HepG2 (cell line): ENCODE data around the gene SPATA13. TPM values are rescaled to one million over a fixed set of nuclear protein-coding genes. Genes with fewer than 3 reads are reported as not detected.
"Not testable (repeated sequence)": the region's sequence is repeated elsewhere in the genome, so short reads cannot be mapped to it uniquely, and the experiment has no call there.

Source experiments
- ATAC-seq: fragments of 200-7000 bp; cut with Tn5 transposase; 3 replicates; pipeline ENCODE4 v1.9.1; 2020; ENCODE audit warnings: mild to moderate bottlenecking, moderate library complexity
- BruUV-seq: library from RNA; stranded (reverse); fragments of 400-500 nt; replicated peaks from 2 replicates; lab custom pipeline; 2021; lab: Mats Ljungman, UMichigan
- CTCF ChIA-PET: fragments of 300-600 bp; formaldehyde crosslinking; extraction: SDS; loops from one replicate; lab custom pipeline; 2021; ENCODE audit warnings: low total read pairs, inconsistent platforms, low intra/inter-chr PET ratio; lab: Yijun Ruan, JAX
- POLR2A ChIA-PET: fragments of 350-600 bp; sonication (Branson Sonifier 250); formaldehyde crosslinking; loops from one replicate; lab custom pipeline; 2020; ENCODE audit warnings: antibody characterized with exemption, inconsistent platforms; lab: Yijun Ruan, JAX
- DNase-seq: peaks from one replicate; pipeline ENCODE4 v3.0.0-alpha.2; 2015; ENCODE audit warnings: low spot score
- FAIRE-seq: peaks from 3 replicates; lab custom pipeline; 2011; peaks lifted over from hg19 to GRCh38; lab: Jason Lieb, UNC
- H2AFZ ChIP-seq: one replicate; pipeline ENCODE4 v1.6.1; 2011; ENCODE audit warnings: low read length, inconsistent platforms
- H3K27ac ChIP-seq: fragments of 300-600 bp; 3 replicates; pipeline ENCODE4 v1.8.0; 2011; ENCODE audit warnings: mixed run types, mild to moderate bottlenecking, mixed read lengths, low read length, inconsistent platforms; ENCODE audit not compliant: insufficient read depth; ENCODE audit errors: extremely low read length
- H3K27me3 ChIP-seq, 2 experiments: fragments of 200-600 bp in 1 of 2; 2 replicates in 1 of 2; 3 replicates in 1 of 2; pipeline versions ENCODE4 v1.6.0 to v1.8.0; 2011; ENCODE audit warnings: low read length in 2 of 2, mild to moderate bottlenecking in 2 of 2, moderate library complexity in 2 of 2, inconsistent platforms in 1 of 2; ENCODE audit not compliant: insufficient read depth in 2 of 2, control insufficient read depth in 1 of 2
- H3K36me3 ChIP-seq, 2 experiments: fragments of 200-600 bp in 1 of 2; replicated peaks in 1 of 2; 2 replicates in 1 of 2; 3 replicates in 1 of 2; pipeline versions ENCODE4 v1.5.1 to v1.8.0; 2011; ENCODE audit warnings: low read length in 2 of 2, inconsistent platforms in 1 of 2; ENCODE audit not compliant: insufficient read depth in 2 of 2, control insufficient read depth in 1 of 2
- H3K4me1 ChIP-seq: 2 replicates; pipeline ENCODE4 v1.5.1; 2012; ENCODE audit warnings: low read length, inconsistent platforms; ENCODE audit not compliant: insufficient read depth
- H3K4me2 ChIP-seq: 2 replicates; pipeline ENCODE4 v1.6.0; 2011; ENCODE audit warnings: low read depth, low read length, inconsistent platforms
- H3K4me3 ChIP-seq, 3 experiments: fragments of 200-600 bp in 1 of 3; sonication (generic), shearing (Covaris generic) in 1 of 3; replicated peaks in 1 of 3; 2 replicates each; pipeline ENCODE4 v1.5.1; 2011 to 2016; ENCODE audit warnings: low read length in 3 of 3, inconsistent platforms in 2 of 3, low read depth in 2 of 3, mild to moderate bottlenecking in 2 of 3, control low read depth in 1 of 3, mixed read lengths in 1 of 3; ENCODE audit not compliant: insufficient read depth in 1 of 3
- H3K79me2 ChIP-seq: one replicate; pipeline ENCODE4 v1.6.1; 2011; ENCODE audit warnings: low read length, inconsistent platforms; ENCODE audit not compliant: insufficient read depth
- H3K9ac ChIP-seq: 2 replicates; pipeline ENCODE4 v1.6.0; 2011; ENCODE audit warnings: mild to moderate bottlenecking, low read depth, low read length, inconsistent platforms; ENCODE audit not compliant: insufficient read depth
- H3K9me3 ChIP-seq: 2 replicates; pipeline ENCODE4 v1.5.1; 2012; ENCODE audit warnings: mild to moderate bottlenecking, low read length
- H4K20me1 ChIP-seq: 2 replicates; pipeline ENCODE4 v1.6.0; 2011; ENCODE audit warnings: inconsistent platforms, mild to moderate bottlenecking, low read length, moderate library complexity; ENCODE audit not compliant: insufficient read depth
- CTCF ChIP-seq: sonication (generic); formaldehyde crosslinking; IDR thresholded peaks from 2 replicates; pipeline ENCODE4 v1.5.0; 2020; ENCODE audit warnings: mild to moderate bottlenecking, missing genetic modification reagents, moderate library complexity
- GPN1 ChIP-seq: sonication (generic); formaldehyde crosslinking; IDR thresholded peaks from 2 replicates; pipeline ENCODE4 v1.5.1; 2020; ENCODE audit warnings: missing genetic modification reagents, borderline replicate concordance
- SIX4 ChIP-seq: sonication (generic); formaldehyde crosslinking; IDR thresholded peaks from 2 replicates; pipeline ENCODE4 v1.4.0; 2020; ENCODE audit warnings: missing genetic modification reagents
- STAG1 ChIP-seq: sonication (generic); formaldehyde crosslinking; IDR thresholded peaks from 2 replicates; pipeline ENCODE4 v1.4.0; 2020; ENCODE audit warnings: missing genetic modification reagents
- WGBS: methylation state at CpG from one replicate; pipeline ENCODE4 v1.1.6; 2017; ENCODE audit warnings: low lambda C conversion rate; 5-methylcytosine and 5-hydroxymethylcytosine counted together
- in situ Hi-C: cut with HindIII; loops from 2 replicates; pipeline ENCODE4 v1.10.0; 2017; ENCODE audit warnings: low pct_unique_long_range_greater_than_20kb; ENCODE audit not compliant: extremely low pct_ligation_motif_present
- intact Hi-C: fragments of 100-400 bp; cut with micrococcal nuclease; formaldehyde crosslinking; loops from one replicate; pipeline ENCODE4 v1.10.0; 2022; ENCODE audit not compliant: unreplicated experiment
- polyA plus RNA-seq, 8 experiments: library from polyadenylated mRNA; depleted of rRNA in 3 of 8; stranded (reverse) in 7 of 8; unstranded in 1 of 8; fragments of >200 nt; fragmentation: Illumina TruSeq in 4 of 8; extraction: Trizol in 4 of 8; gene quantifications; 2 replicates each; pipeline versions ENCODE4 v1.2.1 to v1.2.3, GENCODE V29; 2011 to 2016; ENCODE audit warnings: low read depth in 4 of 8, missing spikeins in 1 of 8, mixed read lengths in 1 of 8; ENCODE audit not compliant: insufficient read depth in 1 of 8
- total RNA-seq, 5 experiments: library from RNA; depleted of rRNA; stranded (reverse); fragments of >200 nt; fragmentation: Illumina TruSeq; extraction: Trizol; gene quantifications; 2 replicates each; pipeline ENCODE4 v1.2.3, GENCODE V29; 2016; ENCODE audit warnings: low read depth in 1 of 5
- TF ChIP-seq, protein P1 (sequence below): sonication (generic); formaldehyde crosslinking; IDR thresholded peaks from 2 replicates; pipeline ENCODE4 v1.8.1; 2022; ENCODE audit warnings: low read depth, mild to moderate bottlenecking, missing genetic modification reagents

Gene SPATA13
- total and polyA plus RNA-seq, 2 of the 13 experiments (the other 11 are each of a cell fraction or from before 2014, with no cell fraction given), result 11.3 to 14.2 TPM

- POLR2A ChIA-PET, result no interaction called here
- FAIRE-seq, result no peak
- H3K4me1 ChIP-seq, result no peaks in the 10 kb centered on the region
- in situ Hi-C loops (no loop called here), intact Hi-C loops (loop anchor here (5.0 kb wide), 1 partner anchor 244 kb away; no protein-coding TSS in a partner anchor)
- no peaks in the 10 kb centered on the region for H3K27me3 ChIP-seq
- H4K20me1 ChIP-seq, result no peaks in the 10 kb centered on the region
- ATAC-seq, result no peak
- no peak for DNase-seq
- no TSS peak for BruUV-seq
- TF ChIP-seq, protein P1, sequence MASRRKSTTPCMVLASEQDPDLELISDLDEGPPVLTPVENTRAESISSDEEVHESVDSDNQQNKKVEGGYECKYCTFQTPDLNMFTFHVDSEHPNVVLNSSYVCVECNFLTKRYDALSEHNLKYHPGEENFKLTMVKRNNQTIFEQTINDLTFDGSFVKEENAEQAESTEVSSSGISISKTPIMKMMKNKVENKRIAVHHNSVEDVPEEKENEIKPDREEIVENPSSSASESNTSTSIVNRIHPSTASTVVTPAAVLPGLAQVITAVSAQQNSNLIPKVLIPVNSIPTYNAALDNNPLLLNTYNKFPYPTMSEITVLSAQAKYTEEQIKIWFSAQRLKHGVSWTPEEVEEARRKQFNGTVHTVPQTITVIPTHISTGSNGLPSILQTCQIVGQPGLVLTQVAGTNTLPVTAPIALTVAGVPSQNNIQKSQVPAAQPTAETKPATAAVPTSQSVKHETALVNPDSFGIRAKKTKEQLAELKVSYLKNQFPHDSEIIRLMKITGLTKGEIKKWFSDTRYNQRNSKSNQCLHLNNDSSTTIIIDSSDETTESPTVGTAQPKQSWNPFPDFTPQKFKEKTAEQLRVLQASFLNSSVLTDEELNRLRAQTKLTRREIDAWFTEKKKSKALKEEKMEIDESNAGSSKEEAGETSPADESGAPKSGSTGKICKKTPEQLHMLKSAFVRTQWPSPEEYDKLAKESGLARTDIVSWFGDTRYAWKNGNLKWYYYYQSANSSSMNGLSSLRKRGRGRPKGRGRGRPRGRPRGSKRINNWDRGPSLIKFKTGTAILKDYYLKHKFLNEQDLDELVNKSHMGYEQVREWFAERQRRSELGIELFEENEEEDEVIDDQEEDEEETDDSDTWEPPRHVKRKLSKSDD (CRISPR knock-in tag), result no peak
- TF ChIP-seq CTCF (CRISPR knock-in tag), result 0 out of 2 replicates have a peak, but pooled peaks have one; percentile 18
- TF ChIP-seq SIX4 (CRISPR knock-in tag), result no peak
- TF ChIP-seq GPN1, result no peak
- TF ChIP-seq STAG1 (CRISPR knock-in tag), result peak; percentile 44
- no peak overlapping the region for H3K27ac ChIP-seq
- CTCF ChIA-PET, result no interaction called here
- H2AFZ ChIP-seq, result no peak overlapping the region
- no peak overlapping the region for H3K4me2 ChIP-seq
- H3K4me3 ChIP-seq, result no peak overlapping the region
- H3K36me3 ChIP-seq, result no peaks in the 10 kb centered on the region
- H3K9ac ChIP-seq, result no peak overlapping the region
- H3K79me2 ChIP-seq, result no peaks in the 10 kb centered on the region
- no peaks in the 10 kb centered on the region for H3K9me3 ChIP-seq
- WGBS, result 24% methylated on average over 5 of the region's 5 CpGs
These were observed 152.9 kb downstream of the SPATA13 start for GRCh38 chr13:24313439-24313838.

DNA sequence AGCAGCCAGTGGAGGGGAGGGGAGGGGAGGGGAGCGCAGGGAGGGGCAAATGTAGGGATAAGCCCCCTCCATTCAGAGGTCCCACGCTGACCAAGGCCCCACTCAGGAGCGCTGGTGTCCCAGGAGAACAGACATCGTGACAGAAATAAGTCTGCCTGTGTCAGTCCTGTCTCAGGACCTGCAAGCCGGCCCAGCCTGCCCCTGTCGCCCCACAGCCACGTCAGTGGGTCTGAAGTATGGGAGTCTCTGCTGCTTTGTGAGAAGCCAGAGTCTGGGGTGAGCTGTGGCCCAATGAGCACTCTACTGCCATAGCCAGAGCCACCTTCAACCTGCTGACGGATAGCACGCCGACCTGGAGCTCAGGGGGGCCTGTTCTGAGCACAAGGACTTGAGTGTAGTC lies 157.3 kb downstream of the SPATA13 start:
- H3K9me3 ChIP-seq, H3K36me3 ChIP-seq, H3K27ac ChIP-seq, H3K27me3 ChIP-seq, intact Hi-C loops, H4K20me1 ChIP-seq, BruUV-seq, in situ Hi-C loops, ATAC-seq, H3K4me3 ChIP-seq, FAIRE-seq, H3K9ac ChIP-seq, CTCF ChIA-PET, POLR2A ChIA-PET, H3K79me2 ChIP-seq, H2AFZ ChIP-seq, DNase-seq, H3K4me2 ChIP-seq, H3K4me1 ChIP-seq: not testable (repeated sequence)
- WGBS, result 4% methylated on average over 4 of the region's 10 CpGs

GRCh38 chr13:24318878-24319277 lies 158.4 kb downstream of the SPATA13 start:
- ATAC-seq, H3K27me3 ChIP-seq, H3K4me2 ChIP-seq, H2AFZ ChIP-seq, H3K9me3 ChIP-seq, H3K79me2 ChIP-seq, H3K9ac ChIP-seq, H3K36me3 ChIP-seq, BruUV-seq, CTCF ChIA-PET, POLR2A ChIA-PET, in situ Hi-C loops, H3K4me1 ChIP-seq, H4K20me1 ChIP-seq, H3K27ac ChIP-seq, DNase-seq, H3K4me3 ChIP-seq, intact Hi-C loops: not testable (repeated sequence)
- 39% methylated on average over 4 of the region's 4 CpGs for WGBS
- FAIRE-seq, result peak; percentile 42
